ENCODE measurements around the gene NTM. TPM values are rescaled to one million over a fixed set of nuclear protein-coding genes. Genes with fewer than 3 reads are reported as not detected.

NTM gene
- total RNA-seq, 1 donor from 2014 or later: not detected

- no peak for DNase-seq (ENCODE audit: low read depth in 2 of 2)
Observed at GRCh38 chr11:132187814-132188213, 817.4 kb downstream of the NTM start.

- no peak for DNase-seq (ENCODE audit: low read depth in 2 of 2)
Observed at GRCh38 chr11:132196928-132197327, 826.5 kb downstream of the NTM start.

DNA sequence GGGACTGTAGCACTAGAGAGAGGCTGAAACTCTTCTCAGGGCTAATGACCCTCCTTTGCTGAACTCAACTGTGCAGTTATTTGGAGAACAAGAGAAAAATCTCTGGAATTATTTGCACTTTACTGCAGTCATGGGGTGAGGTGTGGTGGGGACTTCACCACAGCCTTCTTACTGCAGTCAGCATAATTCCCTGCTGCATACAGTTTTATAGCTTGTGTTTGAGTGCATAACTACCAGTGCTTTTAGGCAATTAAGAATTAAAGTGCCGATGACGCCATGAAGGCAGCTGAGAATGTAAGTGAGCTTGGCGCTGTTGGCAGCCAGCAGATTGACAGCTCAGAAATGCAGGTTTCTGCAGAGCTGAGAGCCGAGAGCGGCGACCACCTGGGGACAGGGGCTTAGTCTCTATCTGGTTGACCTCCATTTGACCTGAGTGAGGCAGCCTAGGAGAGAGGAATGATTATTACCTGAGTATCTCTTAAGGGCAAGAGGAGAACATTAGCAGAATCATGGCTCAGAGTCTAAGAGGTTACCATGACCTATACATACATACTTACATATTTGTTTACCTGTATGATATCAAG lies 830.0 kb downstream of the NTM start:
- no peak for DNase-seq (ENCODE audit: low read depth in 2 of 2)

DNA sequence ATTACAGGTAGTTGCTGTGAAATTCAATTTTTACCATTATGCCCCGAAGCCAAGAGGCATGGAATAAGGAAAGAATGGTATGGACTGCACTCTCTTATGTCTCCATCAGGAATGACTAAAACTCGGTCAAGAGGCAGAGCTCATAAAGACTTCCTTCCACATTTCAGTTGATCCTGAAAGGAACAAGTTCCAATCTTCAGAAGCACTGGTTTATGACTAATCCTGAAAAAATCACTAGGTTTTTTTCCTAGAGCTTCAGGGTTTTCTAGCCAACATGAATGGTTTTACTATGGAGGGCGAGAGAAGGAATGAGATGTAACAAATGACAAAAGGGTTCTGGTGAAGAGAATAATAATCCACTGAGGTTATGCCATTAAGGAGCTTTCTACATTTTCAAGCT lies 832.2 kb downstream of the NTM start:
- no peak for DNase-seq (ENCODE audit: low read depth in 2 of 2)

DNA sequence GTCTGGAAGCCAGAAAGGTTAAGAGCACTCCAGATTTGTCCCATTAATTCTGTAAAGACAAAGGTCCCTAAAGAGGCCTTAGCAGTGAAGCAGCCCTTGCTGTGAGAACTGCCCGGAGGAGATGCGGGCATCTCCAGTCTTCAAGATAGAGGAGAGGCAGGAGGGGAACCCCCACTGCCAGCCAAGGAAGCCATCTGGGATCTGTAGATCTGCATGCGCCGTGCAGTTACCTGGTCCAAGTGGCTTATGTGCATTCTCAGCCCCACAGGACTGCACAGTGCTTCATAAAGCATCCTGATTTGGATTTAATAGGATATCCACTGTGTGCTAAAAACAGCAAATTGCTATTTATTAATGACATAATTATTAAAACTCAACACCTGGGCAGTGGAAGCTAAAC lies 834.6 kb downstream of the NTM start:
- DNase-seq (ENCODE audit: low read depth in 2 of 2): no peak

GRCh38 chr11:132205496-132205895 lies 835.1 kb downstream of the NTM start:
- DNase-seq (ENCODE audit: low read depth in 2 of 2): no peak

DNA sequence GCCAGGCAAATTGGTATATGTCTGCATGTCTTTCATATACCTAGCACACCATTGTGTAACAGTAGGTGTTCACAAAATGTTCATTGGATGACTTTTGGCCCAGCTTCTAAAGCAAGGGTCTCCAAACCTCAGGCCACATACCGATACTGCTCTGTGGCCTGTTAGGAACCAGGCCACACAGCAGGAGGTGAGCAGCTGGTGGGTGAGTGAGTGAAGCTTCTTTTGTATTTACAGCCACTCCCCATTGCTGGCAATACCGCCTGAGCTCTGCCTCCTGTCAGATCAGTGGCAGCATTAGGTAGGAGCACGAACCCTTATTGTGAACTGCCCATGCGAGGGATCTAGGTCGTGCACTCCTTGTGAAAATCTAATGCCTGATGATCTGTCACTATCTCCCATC lies 836.6 kb downstream of the NTM start:
- no peak for DNase-seq (ENCODE audit: low read depth in 2 of 2)

- no peak for DNase-seq (ENCODE audit: low read depth in 2 of 2)
Observed at GRCh38 chr11:132208477-132209055, 838.2 kb downstream of the NTM start.

GRCh38 chr11:132211479-132211878 lies 841.1 kb downstream of the NTM start:
- DNase-seq (ENCODE audit: low read depth in 2 of 2): no peak

- no peak for DNase-seq (ENCODE audit: low read depth in 2 of 2)
Observed at GRCh38 chr11:132217856-132218255, 847.4 kb downstream of the NTM start.

GRCh38 chr11:132220474-132220873 lies 850.1 kb downstream of the NTM start:
- DNase-seq (ENCODE audit: low read depth in 2 of 2): no peak

- no peak for DNase-seq (ENCODE audit: low read depth in 2 of 2)
Observed at GRCh38 chr11:132222345-132222744, 851.9 kb downstream of the NTM start.

GRCh38 chr11:132226522-132226921 lies 856.1 kb downstream of the NTM start:
- no peak for DNase-seq (ENCODE audit: low read depth in 2 of 2)

DNA sequence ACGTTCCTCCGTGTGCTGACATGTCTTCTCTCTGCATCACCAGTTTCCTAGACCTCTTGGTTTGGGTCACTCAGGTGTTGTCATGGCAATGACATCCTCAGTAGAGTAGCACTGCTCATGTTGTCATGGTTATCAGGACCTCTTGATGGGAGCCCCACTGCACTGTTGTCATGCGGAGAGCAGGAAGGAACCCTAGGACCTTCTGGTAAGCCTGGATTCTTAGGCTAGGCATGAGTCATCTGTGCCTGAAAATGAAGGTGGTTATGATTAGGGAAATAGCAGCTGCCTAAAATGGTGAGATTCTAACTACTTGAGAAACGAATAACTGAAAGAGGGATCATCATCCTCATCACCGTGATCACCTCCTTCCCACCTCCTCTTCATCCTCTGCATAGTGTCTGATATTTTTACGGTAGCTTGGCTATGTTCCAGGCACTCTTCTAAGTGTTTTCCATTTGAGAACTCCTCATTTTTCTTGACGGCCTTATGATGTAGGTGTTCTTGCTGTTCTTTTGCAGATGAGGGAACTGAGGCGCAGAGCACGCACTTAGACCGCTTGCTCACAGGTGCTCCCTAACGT lies 858.4 kb downstream of the NTM start:
- no peak for DNase-seq (ENCODE audit: low read depth in 2 of 2)

GRCh38 chr11:132231656-132232347 lies 861.4 kb downstream of the NTM start:
- DNase-seq (ENCODE audit: low read depth in 2 of 2): no peak

GRCh38 chr11:132234878-132235277 lies 864.5 kb downstream of the NTM start:
- DNase-seq (ENCODE audit: low read depth in 2 of 2): peak in 1 of 2 donors; percentile 22

- DNase-seq (ENCODE audit: low read depth in 2 of 2): no peak
Observed at GRCh38 chr11:132237781-132238180, 867.4 kb downstream of the NTM start.

GRCh38 chr11:132238331-132238866 lies 868.0 kb downstream of the NTM start:
- DNase-seq (ENCODE audit: low read depth in 2 of 2): no peak

DNA sequence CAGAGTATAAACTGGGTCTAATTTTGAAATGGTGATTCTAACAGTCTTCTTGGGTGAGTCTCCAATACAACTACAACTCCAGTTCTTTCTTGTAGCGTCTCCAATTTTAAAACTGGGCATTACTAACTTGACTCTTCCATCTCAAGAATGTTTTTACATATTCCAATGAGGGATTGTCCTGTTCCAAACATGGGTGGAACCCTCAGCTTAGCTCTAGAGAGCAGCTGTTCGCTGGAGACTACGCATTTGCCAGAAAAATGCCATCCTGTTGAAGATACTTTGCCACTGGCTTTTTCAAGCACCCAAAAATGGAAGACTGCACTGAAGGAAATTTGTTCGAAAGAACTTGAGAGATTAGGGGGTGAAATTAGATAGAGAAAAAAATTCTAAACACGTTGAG lies 870.0 kb downstream of the NTM start:
- DNase-seq (ENCODE audit: low read depth in 2 of 2): no peak

GRCh38 chr11:132242632-132243031 lies 872.2 kb downstream of the NTM start:
- DNase-seq (ENCODE audit: low read depth in 2 of 2): no peak

GRCh38 chr11:132244846-132245245 lies 874.4 kb downstream of the NTM start:
- no peak for DNase-seq (ENCODE audit: low read depth in 2 of 2)

Measured in lung microvascular endothelial cell (primary cell).